ENCODE measurements around the gene ZNF276.
A peak's percentile ranks its signal among the peaks of the same experiment; 100 is the strongest.

Gene ZNF276

GRCh38 chr16:89711601-89712273 is 9.6 kb upstream of the ZNF276 start:
- peak; percentile 58 for DNase-seq (ENCODE audit: low read depth)

- peak; percentile 49 for DNase-seq (ENCODE audit: low read depth)
Measured at GRCh38 chr16:89712274-89712781, 9.0 kb upstream of the ZNF276 start.

- no peak for DNase-seq (ENCODE audit: low read depth)
Measured at GRCh38 chr16:89716493-89716892, 4.8 kb upstream of the ZNF276 start.

- no peak for DNase-seq (ENCODE audit: low read depth)
Measured at GRCh38 chr16:89716916-89717687, 4.2 kb upstream of the ZNF276 start.

GRCh38 chr16:89717688-89718505 is 3.4 kb upstream of the ZNF276 start:
- DNase-seq (ENCODE audit: low read depth): no peak

GRCh38 chr16:89720551-89720812 is 855 bp upstream of the ZNF276 start:
- peak; percentile 28 for DNase-seq (ENCODE audit: low read depth)

GRCh38 chr16:89721546-89722391 is 432 bp downstream of the ZNF276 start:
- DNase-seq (ENCODE audit: low read depth): peak; percentile 81

- peak; percentile 72 for DNase-seq (ENCODE audit: low read depth)
Measured at GRCh38 chr16:89722392-89723278, 1.3 kb downstream of the ZNF276 start.

GRCh38 chr16:89723279-89724250 is 2.2 kb downstream of the ZNF276 start:
- peak; percentile 34 for DNase-seq (ENCODE audit: low read depth)

GRCh38 chr16:89727406-89728120 is 6.2 kb downstream of the ZNF276 start:
- DNase-seq (ENCODE audit: low read depth): no peak

- no peak for DNase-seq (ENCODE audit: low read depth)
Measured at GRCh38 chr16:89729293-89729692, 8.0 kb downstream of the ZNF276 start.

- peak; percentile 32 for DNase-seq (ENCODE audit: low read depth)
Measured at GRCh38 chr16:89729863-89730593, 8.7 kb downstream of the ZNF276 start.

- DNase-seq (ENCODE audit: low read depth): no peak
Measured at GRCh38 chr16:89730610-89731234, 9.4 kb downstream of the ZNF276 start.

GRCh38 chr16:89732142-89732917 is 11.0 kb downstream of the ZNF276 start:
- no peak for DNase-seq (ENCODE audit: low read depth)

- no peak for DNase-seq (ENCODE audit: low read depth)
Measured at GRCh38 chr16:89732918-89733242, 11.5 kb downstream of the ZNF276 start.

- DNase-seq (ENCODE audit: low read depth): no peak
Measured at GRCh38 chr16:89733322-89733721, 12.0 kb downstream of the ZNF276 start.

GRCh38 chr16:89733792-89734191 is 12.5 kb downstream of the ZNF276 start:
- DNase-seq (ENCODE audit: low read depth): no peak

All from iris pigment epithelial cell (primary cell).